Endothelial cell of umbilical vein (primary cell): Measurements from ENCODE around the gene INPP4B. TPM values are rescaled to one million over a fixed set of nuclear protein-coding genes. Genes with fewer than 3 reads are reported as not detected.

ENCODE experiments used
- BruUV-seq: library from RNA; stranded (reverse); fragments of 400-500 nt; replicated peaks from 2 replicates; lab custom pipeline; 2021; lab: Mats Ljungman, UMichigan
- CTCF ChIA-PET: fragments of 300-600, 350-600 bp; sonication (Branson Sonifier 250); formaldehyde crosslinking; loops from one replicate; lab custom pipeline; 2021; ENCODE audit warnings: antibody characterized with exemption, inconsistent platforms; lab: Charles Lee
- POLR2A ChIA-PET: fragments of 300-600, 350-600 bp; sonication (Branson Sonifier 250); formaldehyde crosslinking; loops from one replicate; lab custom pipeline; 2021; ENCODE audit warnings: antibody characterized with exemption, inconsistent platforms; lab: Charles Lee
- DNase-seq: peaks from one replicate; pipeline ENCODE4 v3.0.0-alpha.2; 2011; ENCODE audit warnings: low read depth, low spot score
- FAIRE-seq: peaks from 2 replicates; lab custom pipeline; 2011; peaks lifted over from hg19 to GRCh38; lab: Jason Lieb, UNC
- H2AFZ ChIP-seq: 2 replicates; pipeline ENCODE4 v1.6.0; 2012; ENCODE audit warnings: low read depth, low read length, control low read depth, inconsistent platforms
- H3K27ac ChIP-seq: 2 replicates; pipeline ENCODE4 v1.5.1; 2011; ENCODE audit warnings: low read depth, mild to moderate bottlenecking, control low read depth, low read length, moderate library complexity; ENCODE audit not compliant: insufficient read depth
- H3K27me3 ChIP-seq, 2 experiments: 2 replicates each; pipeline versions ENCODE4 v1.6.0 to v1.6.1; 2011; ENCODE audit warnings: low read length in 2 of 2, mixed read lengths in 1 of 2; ENCODE audit not compliant: control insufficient read depth in 2 of 2, insufficient read depth in 2 of 2
- H3K36me3 ChIP-seq, 2 experiments: 2 replicates in 1 of 2; 3 replicates in 1 of 2; pipeline ENCODE4 v1.5.1; 2011; ENCODE audit warnings: low read length in 2 of 2, mild to moderate bottlenecking in 1 of 2, moderate library complexity in 1 of 2; ENCODE audit not compliant: control insufficient read depth in 2 of 2, insufficient read depth in 2 of 2; ENCODE audit errors: extremely low read depth in 1 of 2
- H3K4me1 ChIP-seq: 3 replicates; pipeline ENCODE4 v1.5.1; 2011; ENCODE audit warnings: mild to moderate bottlenecking, low read length; ENCODE audit not compliant: control insufficient read depth, insufficient read depth; ENCODE audit errors: extremely low read depth
- H3K4me2 ChIP-seq: 2 replicates; pipeline ENCODE4 v1.6.1; 2011; ENCODE audit warnings: low read length, control low read depth, mixed read lengths; ENCODE audit not compliant: insufficient read depth
- H3K4me3 ChIP-seq, 3 experiments: fragments of 200-600 bp in 1 of 3; sonication (generic), shearing (Covaris generic) in 1 of 3; replicated peaks in 1 of 3; 2 replicates each; pipeline ENCODE4 v1.5.1; 2011 to 2016; ENCODE audit warnings: control low read depth in 3 of 3, low read length in 3 of 3, mild to moderate bottlenecking in 2 of 3, inconsistent platforms in 1 of 3, low read depth in 1 of 3, moderate library complexity in 1 of 3; ENCODE audit not compliant: insufficient read depth in 1 of 3
- H3K79me2 ChIP-seq: 2 replicates; pipeline ENCODE4 v1.6.0; 2012; ENCODE audit warnings: low read length, inconsistent platforms; ENCODE audit not compliant: control insufficient read depth, insufficient read depth
- H3K9ac ChIP-seq: replicated peaks from 2 replicates; pipeline ENCODE3; 2011; ENCODE audit warnings: low read length, control low read depth; ENCODE audit not compliant: insufficient read depth; ENCODE audit errors: extremely low read depth
- H3K9me1 ChIP-seq: replicated peaks from 3 replicates; pipeline ENCODE4 v1.6.0; 2011; ENCODE audit warnings: mild to moderate bottlenecking, low read length; ENCODE audit not compliant: control insufficient read depth, insufficient read depth; ENCODE audit errors: extremely low read depth
- H3K9me3 ChIP-seq: replicated peaks from 2 replicates; pipeline ENCODE4 v1.5.1; 2012; ENCODE audit warnings: low read length, inconsistent platforms; ENCODE audit not compliant: control insufficient read depth, insufficient read depth
- H4K20me1 ChIP-seq: replicated peaks from 2 replicates; pipeline ENCODE3; 2011; ENCODE audit warnings: mild to moderate bottlenecking, low read length; ENCODE audit not compliant: control insufficient read depth, insufficient read depth; ENCODE audit errors: extremely low read depth
- CTCF ChIP-seq, 2 donors: IDR thresholded peaks; 1 replicate in 1 of 2; 2 replicates in 1 of 2; pipeline ENCODE4 v1.5.1; 2011; ENCODE audit warnings: low read length in 2 of 2, mild to moderate bottlenecking in 2 of 2, moderate library complexity in 2 of 2, control low read depth in 1 of 2, inconsistent platforms in 1 of 2, low read depth in 1 of 2; ENCODE audit not compliant: insufficient read depth in 1 of 2; ENCODE audit errors: extremely low read depth in 1 of 2
- EZH2 ChIP-seq: IDR thresholded peaks from 2 replicates; pipeline ENCODE4 v1.6.1; 2012; ENCODE audit warnings: borderline replicate concordance, low read depth, mild to moderate bottlenecking, moderate library complexity, low read length, inconsistent platforms; ENCODE audit not compliant: severe bottlenecking
- FOS ChIP-seq: IDR thresholded peaks from 2 replicates; pipeline ENCODE4 v1.6.1; 2011; ENCODE audit warnings: mild to moderate bottlenecking, low read length, moderate library complexity, borderline replicate concordance; ENCODE audit not compliant: insufficient read depth
- GATA2 ChIP-seq: IDR thresholded peaks from 2 replicates; pipeline ENCODE4 v1.7.0; 2011; ENCODE audit warnings: low read depth, mild to moderate bottlenecking, moderate library complexity, mixed read lengths, low read length; ENCODE audit not compliant: insufficient read length, insufficient read depth
- JUN ChIP-seq: IDR thresholded peaks from 2 replicates; pipeline ENCODE4 v1.6.1; 2011; ENCODE audit warnings: borderline replicate concordance, low read depth; ENCODE audit not compliant: insufficient read length, insufficient read depth
- MAX ChIP-seq: IDR thresholded peaks from 2 replicates; pipeline ENCODE4 v1.6.1; 2011; ENCODE audit not compliant: insufficient read depth, insufficient read length
- MYC ChIP-seq: IDR thresholded peaks from one replicate; pipeline ENCODE4 v1.6.1; 2011; ENCODE audit warnings: mild to moderate bottlenecking, low read depth, low read length
- POLR2A ChIP-seq: IDR thresholded peaks from 2 replicates; pipeline ENCODE4 v1.6.1; 2012; ENCODE audit warnings: low read depth, mild to moderate bottlenecking, control low read depth, low read length
- POLR2AphosphoS5 ChIP-seq: IDR thresholded peaks from 2 replicates; pipeline ENCODE4 v1.6.1; 2012; ENCODE audit warnings: low read depth, mild to moderate bottlenecking, control low read depth, low read length, moderate library complexity; ENCODE audit not compliant: insufficient read depth
- dilution Hi-C: fragments of 300-500 bp; cut with MboI; formaldehyde crosslinking; loops from one replicate; pipeline ENCODE4 v1.15.0; 2019; ENCODE audit warnings: low sequenced_read_pairs; ENCODE audit not compliant: extremely low pct_ligation_motif_present
- intact Hi-C: fragments of 100-400 bp; cut with micrococcal nuclease; formaldehyde crosslinking; loops from one replicate; pipeline ENCODE4 v1.10.0; 2022
- polyA plus RNA-seq, 4 experiments: library from polyadenylated mRNA; depleted of rRNA in 3 of 4; stranded (reverse) in 3 of 4; unstranded in 1 of 4; fragments of >200 nt; gene quantifications; 2 replicates each; pipeline versions ENCODE4 v1.2.1 to v1.2.3, GENCODE V29; 2011 to 2012; ENCODE audit warnings: missing spikeins in 1 of 4
- total RNA-seq: library from RNA; stranded (reverse); gene quantifications from 2 replicates; pipeline ENCODE4 v1.2.3, GENCODE V29; 2021

Gene INPP4B
- total and polyA plus RNA-seq, 2 donors (not counting 3 experiments of a cell fraction or from before 2014, with no cell fraction given), result 0.41 to 3.1 TPM

GRCh38 chr4:142544594-142544993 lies 301.5 kb downstream of the INPP4B start:
- ChIA-PET CTCF (no interaction called here), POLR2A (no interaction called here)
- no TSS peak for BruUV-seq

More at GRCh38 chr4:142544594-142544993, 301.5 kb downstream of the INPP4B start:
- Histone ChIP-seq H2AFZ (no peak overlapping the region), H3K9ac (no peak overlapping the region), H3K79me2 (no peaks in the 10 kb centered on the region), H3K36me3 (no peaks in the 10 kb centered on the region), H3K27me3 (no peaks in the 10 kb centered on the region), H3K27ac (no peak overlapping the region), H3K4me1 (peaks cover 6% of the 10 kb centered on the region), H3K4me2 (no peak overlapping the region), H3K9me3 (no peaks in the 10 kb centered on the region), H3K4me3 (no peak overlapping the region), H4K20me1 (no peaks in the 10 kb centered on the region), H3K9me1 (no peaks in the 10 kb centered on the region)
- DNase-seq (no peak), FAIRE-seq (no peak)
- dilution Hi-C loops, result no loop called here
- TF ChIP-seq MAX, result no peak
- TF ChIP-seq FOS, result no peak
- no peak for TF ChIP-seq CTCF (IDR thresholded peaks at IDR 0.05; ENCODE audit: extremely low read depth in 1 of 2, insufficient read depth in 1 of 2, low read depth in 1 of 2, low read length in 2 of 2)
- no peak for TF ChIP-seq POLR2AphosphoS5
- TF ChIP-seq MYC, result no peak
- no peak for TF ChIP-seq JUN
- no peak for TF ChIP-seq GATA2
- TF ChIP-seq EZH2, result no peak
- TF ChIP-seq POLR2A, result no peak
- intact Hi-C loops, result no loop called here
